Forelimb muscle (tissue), 1 donor: Measurements from ENCODE around the gene M6PR. TPM values are rescaled to one million over a fixed set of nuclear protein-coding genes. Genes with fewer than 3 reads are reported as not detected.

Experiments
- DNase-seq: peaks from one replicate; pipeline ENCODE4 v3.0.0-alpha.2; 2013; ENCODE audit warnings: low read depth
- polyA plus RNA-seq: library from polyadenylated mRNA; unstranded; fragments of 120-200 nt; gene quantifications from one replicate; pipeline ENCODE4 v1.2.1, GENCODE V29; 2013; ENCODE audit not compliant: insufficient read length

The M6PR gene
- 112 TPM for polyA plus RNA-seq

GRCh38 chr12:8949342-8950220, at the start of gene M6PR:
Gene M6PR, minus strand, starts transcription at chr12:8949645. Its CDS starts 3,241 bp downstream, at chr12:8946404.
- DNase-seq: peak; percentile 88

GRCh38 chr12:8996682-8997405, 47.4 kb upstream of the M6PR start:
- DNase-seq: no peak

GRCh38 chr12:8995021-8995775, 45.8 kb upstream of the M6PR start:
- no peak for DNase-seq

GRCh38 chr12:8993827-8994226, 44.4 kb upstream of the M6PR start:
- DNase-seq: no peak

- no peak for DNase-seq
Observed at GRCh38 chr12:8991371-8992345, 42.2 kb upstream of the M6PR start.

- no peak for DNase-seq
Observed at GRCh38 chr12:8989413-8989812, 40.0 kb upstream of the M6PR start, which contains the start of gene KLRG1. Gene KLRG1, plus strand, starts transcription at chr12:8989546. Its CDS starts 90 bp downstream, at chr12:8989636.

- no peak for DNase-seq
Observed at GRCh38 chr12:8987685-8988084, 38.2 kb upstream of the M6PR start.

- no peak for DNase-seq
Observed at GRCh38 chr12:8987163-8987562, 37.7 kb upstream of the M6PR start.

GRCh38 chr12:8985213-8985754, 35.8 kb upstream of the M6PR start:
- no peak for DNase-seq

GRCh38 chr12:8980137-8980536, 30.7 kb upstream of the M6PR start:
- DNase-seq: no peak

GRCh38 chr12:8970432-8970831, 21.0 kb upstream of the M6PR start:
- no peak for DNase-seq

GRCh38 chr12:8969861-8970411, 20.5 kb upstream of the M6PR start:
- DNase-seq: no peak

GRCh38 chr12:8968761-8969160, 19.3 kb upstream of the M6PR start:
- no peak for DNase-seq

- DNase-seq: no peak
Observed at GRCh38 chr12:8960176-8960575, 10.7 kb upstream of the M6PR start.

GRCh38 chr12:8958066-8958465, 8.6 kb upstream of the M6PR start:
- no peak for DNase-seq

GRCh38 chr12:8957561-8957960, 8.1 kb upstream of the M6PR start:
- no peak for DNase-seq

GRCh38 chr12:8956772-8957171, 7.3 kb upstream of the M6PR start:
- no peak for DNase-seq

- DNase-seq: no peak
Observed at GRCh38 chr12:8956073-8956472, 6.6 kb upstream of the M6PR start.

GRCh38 chr12:8953773-8954402, 4.4 kb upstream of the M6PR start:
- DNase-seq: no peak

- no peak for DNase-seq
Observed at GRCh38 chr12:8951744-8952143, 2.3 kb upstream of the M6PR start.
